Epithelial cell of prostate (primary cell): Measurements from ENCODE around the gene ARHGAP20.

ENCODE experiments used
- DNase-seq: peaks from one replicate; pipeline ENCODE4 v3.0.0-alpha.2; 2011; ENCODE audit warnings: low read depth, low spot score
- H3K27ac ChIP-seq: fragments of 450-650 bp; 2 replicates; pipeline ENCODE4 v1.5.1; 2017; ENCODE audit warnings: mild to moderate bottlenecking

ARHGAP20 gene

DNA sequence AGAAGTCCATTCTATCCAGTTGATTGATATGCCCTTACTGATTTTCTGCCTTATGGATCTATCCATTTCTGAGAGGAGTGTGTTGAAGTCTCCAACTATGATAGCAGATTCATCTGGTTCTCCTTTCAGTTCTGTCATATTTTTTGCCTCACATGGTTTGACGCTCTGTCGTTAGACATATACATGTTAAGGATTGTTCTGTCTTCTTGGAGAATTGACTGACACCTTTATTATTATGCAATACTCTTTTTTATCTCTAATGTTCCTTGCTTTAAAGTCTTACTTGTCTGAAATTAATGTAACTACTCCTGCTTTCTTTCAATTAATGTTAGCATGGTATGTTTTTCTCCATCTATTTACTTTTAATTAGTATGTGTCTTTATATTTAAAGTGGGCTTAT, 12.1 kb upstream of the ARHGAP20 start:
- no peak for DNase-seq

DNA sequence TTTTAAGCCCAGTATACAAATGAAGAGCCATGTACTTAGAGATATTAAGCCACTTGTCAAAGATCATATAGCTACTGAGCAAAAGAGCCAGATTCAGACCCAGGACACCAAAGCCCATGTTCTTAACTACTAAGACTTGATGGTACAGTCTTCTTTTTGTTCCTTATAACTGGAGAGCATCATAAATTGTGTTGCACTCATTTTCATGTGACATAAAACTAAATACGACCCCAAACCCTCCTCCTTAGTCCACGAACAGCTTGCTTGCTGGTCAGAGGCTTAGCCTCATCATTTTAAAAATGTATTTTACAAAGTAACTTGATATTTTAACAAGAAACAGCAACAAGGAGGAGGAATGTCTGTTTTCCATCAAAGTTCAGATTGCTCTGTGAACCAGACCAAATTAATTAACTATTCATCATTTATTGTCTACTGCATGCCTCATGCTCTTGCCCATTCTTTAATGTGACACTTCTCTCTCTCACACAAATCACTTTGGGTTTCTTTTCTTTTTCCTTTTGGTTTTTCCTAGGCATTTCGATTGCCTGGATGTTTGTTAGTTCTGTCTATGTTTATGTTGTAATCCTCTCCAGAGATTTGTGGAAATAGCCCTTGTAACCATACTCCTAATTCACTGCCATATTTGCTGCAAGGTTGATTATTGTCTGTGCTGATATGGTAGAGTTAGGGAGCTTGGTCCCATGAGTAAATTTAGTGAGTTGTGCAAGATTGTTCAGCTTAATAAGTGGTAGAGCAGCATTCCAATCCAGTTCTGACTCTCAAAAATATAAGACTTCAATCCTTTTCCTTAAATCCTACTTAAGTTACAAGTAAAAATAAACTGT, 8.4 kb upstream of the ARHGAP20 start:
- no peak overlapping the region for H3K27ac ChIP-seq
- no peak for DNase-seq

More for the DNA sequence above, 12.1 kb upstream of the ARHGAP20 start:
- H3K27ac ChIP-seq, result no peak overlapping the region

- DNase-seq, result no peak
- H3K27ac ChIP-seq, result no peak overlapping the region
Observed at GRCh38 chr11:110716361-110716760, 4.1 kb upstream of the ARHGAP20 start.

- DNase-seq, result no peak
- H3K27ac ChIP-seq, result no peak overlapping the region
Observed at GRCh38 chr11:110715541-110715940, 3.3 kb upstream of the ARHGAP20 start.

DNA sequence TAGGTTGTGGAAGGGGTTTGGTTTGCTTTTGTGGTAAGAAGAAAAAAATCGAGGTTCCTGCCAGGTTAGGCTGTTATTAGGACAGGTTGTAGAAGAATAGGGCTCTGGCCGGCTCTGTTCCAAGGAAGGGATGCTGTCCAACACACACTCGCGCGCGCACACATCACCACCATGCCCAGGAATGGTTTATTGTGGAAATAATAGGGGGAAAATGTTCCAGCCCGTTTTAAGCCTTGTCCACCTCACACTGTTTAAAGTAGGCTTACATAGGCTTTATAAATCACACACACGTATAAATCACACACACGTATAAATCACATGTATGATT, 1.2 kb upstream of the ARHGAP20 start:
- no peak overlapping the region for H3K27ac ChIP-seq
- no peak for DNase-seq

GRCh38 chr11:110712659-110713448, 617 bp upstream of the ARHGAP20 start:
- no peak for DNase-seq
- H3K27ac ChIP-seq, result no peak overlapping the region

DNA sequence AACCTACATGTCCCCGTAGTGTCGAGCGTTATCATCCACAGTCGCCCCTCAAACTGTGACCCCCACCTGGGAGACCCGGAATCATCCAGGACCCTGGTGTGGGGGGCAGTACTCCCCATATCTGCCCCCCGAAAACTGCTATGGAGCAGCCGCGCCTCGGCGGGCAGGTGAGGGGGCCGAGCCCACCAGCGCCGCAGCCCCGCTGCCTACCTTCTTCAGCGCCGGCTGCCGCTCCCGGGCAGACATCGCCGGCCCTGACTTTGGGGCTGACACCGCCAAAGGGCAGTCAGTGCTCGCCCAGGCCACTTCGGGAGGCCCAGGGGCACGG, 825 bp downstream of the ARHGAP20 start:
- no peak overlapping the region for H3K27ac ChIP-seq

GRCh38 chr11:110710628-110711381, 1.4 kb downstream of the ARHGAP20 start:
- no peak overlapping the region for H3K27ac ChIP-seq

More for the DNA sequence above, 825 bp downstream of the ARHGAP20 start:
- no peak for DNase-seq

DNA sequence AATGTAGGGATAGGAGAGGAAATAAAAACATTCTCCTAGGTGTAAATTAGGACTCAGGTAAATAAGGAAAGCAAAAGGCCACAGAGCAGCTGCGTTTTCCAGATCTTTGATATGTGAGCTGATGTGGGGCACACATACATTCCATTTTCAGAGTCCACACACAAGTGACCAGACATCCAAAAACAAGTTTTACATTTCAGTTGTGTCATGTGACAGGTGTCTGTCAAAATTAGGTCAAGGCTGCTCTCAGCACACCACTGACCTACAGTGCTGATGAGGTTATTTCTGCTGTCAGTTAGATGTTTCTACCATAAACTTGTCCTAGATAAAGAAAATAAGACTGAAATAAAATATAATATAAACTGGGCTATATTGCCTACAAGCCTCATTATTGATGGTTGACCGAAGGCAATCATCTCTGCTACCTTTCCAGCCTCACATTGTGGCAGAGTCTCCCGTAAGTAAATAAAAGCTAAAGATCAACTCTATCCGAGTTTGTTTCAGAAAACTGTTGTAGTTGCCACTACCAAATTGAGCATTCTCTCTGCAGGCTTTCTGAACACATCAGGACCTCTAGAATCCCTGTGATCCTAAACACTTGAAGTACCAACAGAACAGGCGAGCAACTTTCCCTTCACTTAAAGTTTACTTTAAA, 7.9 kb downstream of the ARHGAP20 start:
- no peak for DNase-seq
- H3K27ac ChIP-seq, result no peak overlapping the region

More at GRCh38 chr11:110710628-110711381, 1.4 kb downstream of the ARHGAP20 start:
- no peak for DNase-seq

- no peak for DNase-seq
- no peak overlapping the region for H3K27ac ChIP-seq
Observed at GRCh38 chr11:110691926-110692325, 20.3 kb downstream of the ARHGAP20 start.

DNA sequence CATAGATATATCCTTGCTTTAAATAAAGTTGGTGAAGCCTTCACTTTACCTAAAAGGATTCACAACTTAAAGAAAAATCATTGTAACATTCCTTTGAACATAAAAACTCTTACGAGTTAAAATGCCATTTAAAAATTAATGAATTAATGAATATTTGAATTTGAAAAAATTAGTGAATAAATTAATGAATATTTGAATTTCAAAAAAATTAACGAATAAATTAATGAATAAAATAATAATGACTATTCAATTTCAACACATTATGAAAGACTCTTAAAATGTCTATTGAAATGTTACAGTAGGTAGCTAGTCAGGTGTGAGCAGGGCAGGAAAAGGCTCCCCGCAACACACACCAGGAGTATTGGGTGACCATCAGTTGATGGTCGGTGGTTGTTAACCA, 22.9 kb downstream of the ARHGAP20 start:
- no peak overlapping the region for H3K27ac ChIP-seq
- no peak for DNase-seq

DNA sequence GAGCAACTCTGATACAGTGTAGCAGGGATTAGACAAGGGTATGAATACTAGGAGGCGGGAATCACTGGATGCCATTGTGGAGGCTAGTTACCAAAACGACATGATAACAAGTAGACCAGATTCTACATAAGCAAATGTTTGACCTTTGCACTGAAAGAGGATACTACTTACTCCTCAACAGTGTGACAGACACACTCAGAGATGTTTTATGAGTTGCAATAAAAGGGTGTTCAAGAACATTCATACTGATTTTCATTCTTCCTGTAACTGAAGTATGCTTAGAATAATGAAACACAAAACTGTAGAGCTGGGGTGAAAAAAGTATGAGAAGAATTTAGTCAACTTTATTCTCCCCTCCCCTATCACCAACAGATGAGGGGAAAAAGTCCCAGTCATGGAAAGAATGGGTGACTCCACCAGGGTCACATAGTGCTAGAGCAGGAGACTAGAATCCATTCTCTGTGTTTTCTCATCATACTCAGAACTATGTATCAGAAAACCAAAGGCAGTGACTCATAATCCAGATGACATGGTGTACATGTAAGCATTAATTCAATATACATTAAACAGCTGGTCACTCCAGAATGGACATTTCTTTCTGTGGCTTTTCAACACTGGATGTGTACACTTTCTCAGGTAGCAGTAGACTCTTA, 32.8 kb downstream of the ARHGAP20 start:
- DNase-seq, result no peak
- H3K27ac ChIP-seq, result no peak overlapping the region

DNA sequence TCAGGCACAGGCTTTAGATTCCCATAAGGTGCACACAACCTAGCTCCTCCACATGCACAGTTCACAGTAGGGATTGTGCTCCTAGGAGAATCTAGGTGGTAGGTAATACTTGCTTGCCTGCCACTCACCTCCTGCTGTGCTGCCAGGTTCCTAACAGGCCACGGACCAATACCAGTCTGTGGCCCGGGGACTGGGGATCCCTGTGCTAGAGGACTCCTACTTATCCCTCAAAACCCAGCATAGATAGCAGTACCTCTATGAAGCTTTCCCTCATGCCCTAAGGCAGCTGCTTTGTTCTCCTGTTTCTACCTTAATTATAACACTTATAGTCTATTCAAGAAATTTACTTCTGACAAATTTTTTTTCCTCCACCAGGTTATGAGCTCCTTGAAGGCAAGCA, 36.7 kb downstream of the ARHGAP20 start:
- DNase-seq, result no peak
- H3K27ac ChIP-seq, result no peak overlapping the region

DNA sequence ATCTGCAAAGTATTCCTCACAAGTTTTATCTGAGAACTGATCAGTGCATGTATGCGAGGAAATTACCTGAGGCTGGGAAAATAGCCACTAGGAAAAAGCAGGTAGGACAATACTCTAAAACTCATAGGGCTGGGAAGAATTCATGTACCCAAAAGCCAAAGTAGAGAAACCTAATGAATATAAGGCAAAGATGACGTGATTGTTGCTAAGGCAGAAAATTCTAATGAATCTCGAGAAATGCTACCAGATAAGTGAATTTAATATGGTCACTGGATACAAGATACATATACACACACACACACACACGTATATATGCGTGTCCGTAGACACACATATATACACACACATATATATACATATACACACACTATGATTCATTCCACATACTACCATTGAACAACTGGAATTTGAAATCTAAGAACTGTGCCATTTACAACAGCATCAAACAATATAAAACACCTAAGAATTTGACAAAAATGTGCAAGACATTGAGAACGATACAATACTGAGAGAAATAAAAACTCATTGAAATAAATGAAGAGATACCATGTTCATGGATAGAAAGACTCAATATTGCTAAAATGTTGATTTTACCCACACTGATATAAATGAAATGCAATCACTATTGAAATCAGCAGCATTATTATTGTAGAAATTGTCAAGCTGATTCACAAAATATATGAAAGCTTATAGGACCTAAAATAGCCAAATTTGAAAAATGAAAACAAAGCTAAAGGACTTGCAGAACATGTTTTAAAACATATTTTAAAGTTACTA, 46.4 kb downstream of the ARHGAP20 start:
- no peak overlapping the region for H3K27ac ChIP-seq
- DNase-seq, result no peak

- no peak for DNase-seq
- H3K27ac ChIP-seq, result no peak overlapping the region
Observed at GRCh38 chr11:110655967-110656366, 56.3 kb downstream of the ARHGAP20 start.

DNA sequence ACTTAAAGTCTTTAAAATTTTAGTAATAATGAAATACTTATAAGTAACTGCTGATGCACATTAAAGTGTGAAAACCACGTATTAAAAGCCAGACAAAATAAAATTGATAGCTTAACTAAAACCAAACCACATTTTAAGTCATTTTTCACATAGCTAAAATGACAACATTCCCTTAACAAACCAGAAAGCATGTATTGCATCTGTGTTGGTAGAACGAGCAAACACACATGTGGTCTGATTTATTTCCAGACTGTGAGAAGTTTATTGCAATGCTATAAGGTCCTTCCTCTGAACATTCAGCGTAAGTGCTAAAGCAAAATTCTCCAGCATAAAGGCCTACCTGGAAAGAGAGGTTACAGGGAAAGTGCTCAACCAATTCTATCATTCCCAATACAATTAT, 57.8 kb downstream of the ARHGAP20 start:
- H3K27ac ChIP-seq, result no peak overlapping the region
- no peak for DNase-seq

DNA sequence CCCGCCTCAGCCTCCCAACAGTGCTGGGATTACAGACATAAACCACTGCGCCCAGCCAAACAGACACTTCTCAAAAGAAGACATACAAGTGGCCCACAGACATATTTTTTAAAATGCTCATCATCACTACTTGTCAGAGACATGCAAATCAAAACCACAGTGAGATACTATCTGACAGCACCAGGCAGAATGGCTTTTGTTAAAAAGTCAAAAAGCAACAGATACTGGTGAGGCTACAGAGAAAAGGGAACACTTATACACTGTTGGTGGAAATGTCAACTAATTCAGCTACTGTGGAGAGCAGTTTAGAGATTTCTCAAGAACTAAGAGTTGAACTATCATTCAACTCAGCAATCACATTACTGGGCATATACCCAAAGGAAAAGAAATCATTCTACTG, 67.0 kb downstream of the ARHGAP20 start:
- no peak for DNase-seq
- no peak overlapping the region for H3K27ac ChIP-seq

DNA sequence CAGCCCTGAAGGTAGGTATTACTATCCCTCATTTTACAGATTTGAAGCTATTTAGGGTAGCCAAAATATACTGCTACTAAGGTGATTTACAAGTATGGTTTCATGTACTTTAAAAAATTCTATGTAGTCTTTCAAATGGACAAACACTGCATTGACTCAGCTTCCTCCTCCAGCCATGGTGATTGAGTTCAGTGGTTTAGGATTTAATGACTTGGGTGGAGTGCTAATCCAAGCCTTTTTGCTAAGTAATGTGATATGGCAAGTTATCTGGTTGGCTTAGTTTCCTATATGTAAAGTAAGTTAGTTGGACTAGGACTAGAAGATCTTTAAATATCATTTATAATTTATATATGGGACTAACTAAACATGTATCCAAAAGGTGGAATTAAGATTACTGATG, 77.9 kb downstream of the ARHGAP20 start:
- DNase-seq, result no peak
- no peak overlapping the region for H3K27ac ChIP-seq

GRCh38 chr11:110631551-110631950, 80.7 kb downstream of the ARHGAP20 start:
- DNase-seq, result no peak
- H3K27ac ChIP-seq, result no peak overlapping the region
